Activated CD8-positive, alpha-beta memory T cell treated with anti-CD3 and anti-CD28 coated beads, Interleukin-2, amount 50 U/mL, for 4 hours (primary cell): ENCODE data around the gene NGB.

Experiments used
- DNase-seq: peaks from one replicate; pipeline ENCODE4 v3.0.0-alpha.2; 2020

NGB gene

GRCh38 chr14:77225892-77226557 is 45.0 kb downstream of the NGB start:
- no peak for DNase-seq

- no peak for DNase-seq
These were observed 45.8 kb downstream of the NGB start for GRCh38 chr14:77225254-77225653.

GRCh38 chr14:77224212-77224611 is 46.8 kb downstream of the NGB start:
- DNase-seq: no peak

GRCh38 chr14:77222546-77223225 is 48.3 kb downstream of the NGB start:
- DNase-seq: no peak

- no peak for DNase-seq
These were observed 49.6 kb downstream of the NGB start for GRCh38 chr14:77221241-77221871.

- no peak for DNase-seq
These were observed 50.6 kb downstream of the NGB start for GRCh38 chr14:77220246-77221017.

GRCh38 chr14:77219591-77219990 is 51.4 kb downstream of the NGB start:
- no peak for DNase-seq

- DNase-seq: no peak
These were observed 53.5 kb downstream of the NGB start for GRCh38 chr14:77217551-77217950.
